Activated CD8-positive, alpha-beta T cell treated with anti-CD3 and anti-CD28 coated beads, Interleukin-2, amount 10 ng/mL, durations not matched to agents 7 days and 5 days (primary cell): Measurements from ENCODE around the gene FRRS1L. TPM values are rescaled to one million over a fixed set of nuclear protein-coding genes. Genes with fewer than 3 reads are reported as not detected.
"Not testable (repeated sequence)": the region's sequence is repeated elsewhere in the genome, so short reads cannot be mapped to it uniquely, and the experiment has no call there.

Experiments used
- ATAC-seq: fragments of 150-1000 bp; cut with Tn5 transposase; one replicate; pipeline ENCODE4 v1.10.0; 2021; ENCODE audit warnings: moderate library complexity
- CTCF ChIA-PET: fragments of 350-600 bp; sonication (Branson Sonifier 250); formaldehyde crosslinking; loops from one replicate; lab custom pipeline; 2021; ENCODE audit warnings: antibody characterized with exemption; lab: Charles Lee
- POLR2A ChIA-PET: fragments of 350-600 bp; sonication (Branson Sonifier 250); formaldehyde crosslinking; loops from one replicate; lab custom pipeline; 2021; ENCODE audit warnings: antibody characterized with exemption; lab: Charles Lee
- DNase-seq: peaks from one replicate; pipeline ENCODE4 v3.0.0-alpha.2; 2020
- H3K27ac Mint-ChIP-seq: one replicate; pipeline ENCODE4 v1.8.0; 2021; ENCODE audit warnings: mild to moderate bottlenecking, mixed read lengths
- H3K27me3 Mint-ChIP-seq: one replicate; pipeline ENCODE4 v1.8.0; 2021; ENCODE audit warnings: low read depth, mixed read lengths
- H3K36me3 Mint-ChIP-seq: one replicate; pipeline ENCODE4 v1.8.0; 2021; ENCODE audit warnings: low read depth, mixed read lengths
- H3K4me1 Mint-ChIP-seq: one replicate; pipeline ENCODE4 v1.8.0; 2021; ENCODE audit warnings: low read depth, mixed read lengths
- H3K4me3 Mint-ChIP-seq: one replicate; pipeline ENCODE4 v1.8.0; 2021; ENCODE audit warnings: mild to moderate bottlenecking, mixed read lengths
- H3K9me3 Mint-ChIP-seq: one replicate; pipeline ENCODE4 v1.8.0; 2022; ENCODE audit warnings: mixed read lengths; ENCODE audit not compliant: insufficient read depth
- total RNA-seq, 2 experiments: library from RNA; stranded (reverse); gene quantifications; one replicate each; pipeline ENCODE4 v1.2.3, GENCODE V29; 2021

FRRS1L gene
- total RNA-seq, 2 experiments from 2014 or later = not detected

DNA sequence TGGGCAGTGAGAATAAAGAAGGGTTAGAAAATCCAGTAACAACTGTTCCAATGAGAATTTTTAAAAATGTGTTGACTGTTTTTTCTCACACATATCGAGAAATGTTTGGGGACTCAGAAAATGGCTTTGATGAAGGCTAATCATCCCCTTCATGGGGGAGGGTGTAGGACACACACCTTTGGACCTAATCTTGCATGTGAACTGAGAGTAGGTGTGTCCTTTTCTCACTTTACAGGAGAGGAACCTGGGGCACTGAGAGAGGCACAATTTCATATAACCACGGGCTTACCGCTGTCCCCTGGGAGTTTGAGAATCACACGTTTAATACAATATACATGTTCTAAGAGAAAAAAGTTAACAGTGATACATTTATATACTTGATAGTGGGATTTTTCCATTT, 17.3 kb downstream of the FRRS1L start:
- peaks cover 20% of the 10 kb centered on the region for H3K9me3 Mint-ChIP-seq
- peaks cover 5% of the 10 kb centered on the region for H3K36me3 Mint-ChIP-seq
- POLR2A ChIA-PET = no interaction called here
- CTCF ChIA-PET = no interaction called here
- no peak overlapping the region for H3K27ac Mint-ChIP-seq
- ATAC-seq (no peak), DNase-seq (no peak)
- H3K4me3 Mint-ChIP-seq = no peak overlapping the region
- H3K27me3 Mint-ChIP-seq = peaks cover 23% of the 10 kb centered on the region
- peaks cover 3% of the 10 kb centered on the region for H3K4me1 Mint-ChIP-seq

DNA sequence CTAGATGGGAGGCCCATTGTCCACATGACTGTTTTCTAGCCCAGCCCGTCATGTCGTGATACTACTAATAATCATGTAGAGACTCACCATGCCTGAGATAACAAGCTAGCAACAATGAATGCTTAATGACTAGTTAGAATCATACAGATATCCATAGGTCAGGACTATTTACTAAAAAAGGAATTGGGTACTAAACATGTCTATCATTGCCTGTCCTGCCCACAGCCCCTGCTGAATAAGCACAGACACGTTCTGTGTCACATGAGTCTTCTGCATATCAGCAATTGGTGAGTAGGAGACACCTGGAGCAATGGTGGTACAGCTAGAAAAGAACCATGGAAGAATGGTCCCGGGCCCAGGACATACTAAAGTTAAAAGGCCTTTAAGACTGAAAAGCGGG, 18.0 kb downstream of the FRRS1L start:
- POLR2A ChIA-PET = no interaction called here
- Mint-ChIP-seq H3K27me3 (peaks cover 21% of the 10 kb centered on the region), H3K4me3 (no peak overlapping the region), H3K27ac (no peak overlapping the region), H3K9me3 (peaks cover 15% of the 10 kb centered on the region), H3K4me1 (peaks cover 6% of the 10 kb centered on the region), H3K36me3 (peaks cover 3% of the 10 kb centered on the region)
- DNase-seq (no peak), ATAC-seq (no peak)
- CTCF ChIA-PET = no interaction called here

DNA sequence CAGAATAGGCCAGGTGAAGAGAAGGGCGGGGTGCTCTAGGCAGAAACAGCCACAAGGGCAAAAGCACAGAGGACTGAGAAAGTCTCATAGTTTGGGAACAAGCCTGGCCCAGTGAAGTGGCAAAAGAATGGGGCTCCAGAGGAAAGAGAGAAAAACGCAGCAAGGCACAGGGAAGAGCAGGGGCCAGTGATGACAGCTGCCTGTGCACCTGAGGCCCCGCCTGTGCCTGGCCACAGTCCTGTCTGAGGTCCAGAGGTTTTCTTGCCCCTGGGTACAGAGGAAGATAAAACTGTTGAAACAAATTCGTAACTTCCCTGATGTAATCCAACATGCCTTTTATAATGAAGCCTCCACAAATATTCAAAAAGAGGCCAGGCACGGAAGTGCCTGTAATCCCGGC, 22.0 kb downstream of the FRRS1L start:
- no peaks in the 10 kb centered on the region for H3K36me3 Mint-ChIP-seq
- peaks cover 14% of the 10 kb centered on the region for H3K4me1 Mint-ChIP-seq
- CTCF ChIA-PET = interaction anchor here (1.2 kb wide), 1 partner anchor 13 kb away, joined by 3 read pairs; no protein-coding TSS in a partner anchor
- DNase-seq (no peak), ATAC-seq (no peak)
- H3K27ac Mint-ChIP-seq = no peak overlapping the region
- H3K9me3 Mint-ChIP-seq = no peaks in the 10 kb centered on the region
- H3K27me3 Mint-ChIP-seq = peaks cover 28% of the 10 kb centered on the region
- POLR2A ChIA-PET = no interaction called here
- no peak overlapping the region for H3K4me3 Mint-ChIP-seq

DNA sequence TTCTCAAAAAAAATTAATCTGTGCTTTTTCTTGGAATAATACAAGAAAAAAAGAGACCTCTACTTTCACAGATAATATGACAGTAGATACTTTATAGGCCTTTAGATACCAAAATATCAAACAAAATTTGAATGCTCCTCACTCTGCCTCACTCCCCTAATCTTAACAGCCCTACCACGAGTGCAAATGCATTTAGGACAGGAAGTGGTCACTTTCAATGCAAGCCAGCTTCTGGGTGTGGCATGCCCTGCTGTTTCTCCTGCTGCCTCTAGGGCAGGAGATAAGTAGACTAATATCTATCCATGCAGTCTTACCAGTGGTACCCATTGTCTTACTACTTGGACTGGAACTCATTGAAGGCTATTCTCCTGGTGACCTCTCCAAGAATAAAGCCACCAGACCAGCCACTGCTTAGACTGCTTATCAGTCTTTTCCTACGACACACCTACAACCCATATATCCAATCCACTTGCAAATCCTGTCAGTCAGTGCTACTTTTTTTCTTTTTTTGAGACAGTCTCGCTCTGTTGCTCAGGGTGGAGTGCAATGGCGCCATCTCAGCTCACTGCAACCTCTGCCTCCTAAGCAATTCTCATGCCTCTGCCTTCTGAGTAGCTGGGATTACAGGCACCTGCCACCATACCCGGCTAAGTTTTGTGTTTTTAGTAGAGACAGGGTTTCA, 23.0 kb downstream of the FRRS1L start:
- Mint-ChIP-seq H3K4me3 (no peak overlapping the region), H3K4me1 (peaks cover 14% of the 10 kb centered on the region), H3K9me3 (no peaks in the 10 kb centered on the region), H3K27ac (peak overlapping the region; percentile 1), H3K36me3 (no peaks in the 10 kb centered on the region), H3K27me3 (peaks cover 24% of the 10 kb centered on the region)
- POLR2A ChIA-PET = no interaction called here
- CTCF ChIA-PET = interaction anchor here (0.6 to 2.3 kb wide), 7 partner anchors 14 to 234 kb away, joined by 3 to 6 read pairs (median 3); no protein-coding TSS in a partner anchor
- DNase-seq (peak; percentile 63), ATAC-seq (peak; percentile 84)

DNA sequence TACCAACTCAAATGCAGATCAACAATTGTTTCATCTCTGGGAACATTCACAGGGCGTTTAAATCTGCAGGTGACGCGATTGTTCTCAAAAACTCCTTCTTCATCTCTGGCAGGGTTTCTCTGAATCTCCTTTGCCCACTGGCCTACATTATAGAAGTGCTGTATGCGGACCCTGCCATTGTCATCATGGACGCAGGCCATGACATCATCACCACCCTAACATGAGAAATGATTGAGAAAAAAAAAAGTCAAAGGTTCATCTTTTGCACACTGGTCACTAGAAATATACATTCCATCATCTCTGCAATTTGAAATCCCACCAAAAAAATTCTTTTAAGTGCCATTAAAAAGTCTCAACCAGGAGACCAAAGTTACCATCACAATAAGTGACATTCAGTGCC, 25.7 kb downstream of the FRRS1L start:
- Mint-ChIP-seq H3K36me3 (no peaks in the 10 kb centered on the region), H3K4me3 (no peak overlapping the region), H3K27me3 (peaks cover 12% of the 10 kb centered on the region), H3K9me3 (no peaks in the 10 kb centered on the region), H3K27ac (no peak overlapping the region), H3K4me1 (peaks cover 14% of the 10 kb centered on the region)
- ATAC-seq = no peak
- DNase-seq = no peak
- CTCF ChIA-PET = no interaction called here
- POLR2A ChIA-PET = no interaction called here

DNA sequence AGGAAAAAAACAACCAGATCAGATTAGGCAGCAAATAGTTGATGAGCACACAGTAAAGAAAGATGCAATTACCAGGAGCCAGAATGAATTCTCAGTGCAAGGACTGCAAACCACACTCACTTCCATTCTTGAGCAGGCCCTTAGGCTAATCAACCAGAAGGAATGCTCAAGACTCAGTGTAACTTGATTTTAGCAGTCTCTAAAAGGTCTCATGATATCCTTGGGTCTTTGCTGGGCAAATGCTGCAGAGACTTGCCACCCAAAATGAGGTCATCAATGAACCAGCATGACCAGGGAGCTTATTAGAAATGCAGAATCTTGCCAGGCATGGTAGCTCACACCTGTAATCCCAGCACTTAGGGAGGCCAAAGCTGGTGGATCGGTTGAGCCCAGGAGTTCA, 27.2 kb downstream of the FRRS1L start:
- H3K4me1 Mint-ChIP-seq = peaks cover 11% of the 10 kb centered on the region
- POLR2A ChIA-PET = no interaction called here
- CTCF ChIA-PET = interaction anchor here (0.6 to 1.2 kb wide), 3 partner anchors 14 to 27 kb away, joined by 3 read pairs; no protein-coding TSS in a partner anchor
- no peaks in the 10 kb centered on the region for H3K9me3 Mint-ChIP-seq
- no peak overlapping the region for H3K27ac Mint-ChIP-seq
- no peak overlapping the region for H3K4me3 Mint-ChIP-seq
- ATAC-seq = no peak
- no peaks in the 10 kb centered on the region for H3K36me3 Mint-ChIP-seq
- DNase-seq = no peak
- H3K27me3 Mint-ChIP-seq = peaks cover 8% of the 10 kb centered on the region

DNA sequence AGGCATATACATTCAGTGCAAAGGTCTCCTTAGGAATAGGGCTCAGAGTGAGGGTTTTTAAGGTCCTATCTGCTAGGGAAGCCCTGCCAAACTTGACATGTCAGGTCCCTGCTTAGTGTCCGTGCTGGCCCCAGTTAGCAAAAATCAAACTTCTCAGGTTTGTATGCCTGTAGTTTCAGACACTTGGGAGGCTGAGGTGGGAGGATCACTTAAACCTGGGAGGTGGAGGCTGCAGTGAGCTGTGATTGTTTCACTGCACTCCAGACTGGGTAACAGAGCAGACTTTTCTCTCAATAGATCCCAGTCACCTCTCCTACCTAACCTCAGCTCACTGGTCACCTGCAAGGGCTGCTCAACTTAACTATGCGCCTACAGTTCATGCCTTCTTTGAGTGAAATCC, 28.6 kb downstream of the FRRS1L start:
- ChIA-PET POLR2A (no interaction called here), CTCF (no interaction called here)
- Mint-ChIP-seq H3K36me3 (no peaks in the 10 kb centered on the region), H3K27me3 (peaks cover 13% of the 10 kb centered on the region), H3K4me1 (peaks cover 3% of the 10 kb centered on the region), H3K27ac (no peak overlapping the region), H3K9me3 (no peaks in the 10 kb centered on the region), H3K4me3 (no peak overlapping the region)
- ATAC-seq = no peak
- no peak for DNase-seq

DNA sequence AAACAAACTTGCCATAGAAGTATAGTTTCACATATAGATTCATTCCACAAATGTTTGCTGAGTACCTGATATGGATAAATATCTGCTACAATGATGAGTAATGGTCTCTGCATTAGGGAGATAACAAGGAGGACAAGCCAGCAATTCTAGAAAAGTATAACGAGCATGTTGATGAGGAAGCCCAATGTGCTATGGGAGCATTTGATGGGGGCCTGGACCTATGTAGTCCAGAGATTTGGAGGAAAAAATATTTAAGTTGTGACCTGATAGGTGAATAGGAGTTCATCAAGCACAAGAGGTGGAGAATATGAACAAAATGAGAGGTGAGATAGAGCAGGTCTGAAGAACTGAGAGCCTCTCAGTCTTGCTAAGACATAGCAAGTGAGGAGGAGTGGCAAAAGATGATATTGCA, 32.9 kb downstream of the FRRS1L start:
- POLR2A ChIA-PET = no interaction called here
- Mint-ChIP-seq H3K27ac (no peak overlapping the region), H3K4me1 (peaks cover 11% of the 10 kb centered on the region), H3K36me3 (no peaks in the 10 kb centered on the region), H3K27me3 (peaks cover 6% of the 10 kb centered on the region), H3K9me3 (no peaks in the 10 kb centered on the region), H3K4me3 (no peak overlapping the region)
- DNase-seq (no peak), ATAC-seq (no peak)
- CTCF ChIA-PET = interaction anchor here (1.2 to 1.4 kb wide), 2 partner anchors 9 to 16 kb away, joined by 3 to 7 read pairs; no protein-coding TSS in a partner anchor

DNA sequence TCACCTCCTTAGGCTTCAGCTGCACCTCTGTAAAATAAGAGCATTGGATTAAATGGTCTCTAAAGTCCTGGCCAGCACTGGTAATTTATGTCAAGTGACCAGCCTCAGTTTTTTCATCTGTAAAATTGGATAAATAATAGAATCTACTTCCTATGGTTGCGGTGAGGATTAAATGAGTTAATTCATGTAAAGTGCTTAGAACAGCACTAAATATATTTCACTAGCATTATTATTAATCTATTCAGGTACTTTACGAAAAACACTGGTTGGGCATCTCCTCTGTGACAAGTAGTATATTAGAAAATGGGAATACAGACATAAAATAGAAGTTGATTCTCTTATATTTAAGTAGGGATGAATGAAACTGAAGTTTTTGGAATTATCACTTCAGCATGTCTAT, 33.5 kb downstream of the FRRS1L start:
- ChIA-PET POLR2A (no interaction called here), CTCF (no interaction called here)
- H3K27ac Mint-ChIP-seq = no peak overlapping the region
- ATAC-seq = no peak
- H3K27me3 Mint-ChIP-seq = peaks cover 6% of the 10 kb centered on the region
- no peaks in the 10 kb centered on the region for H3K36me3 Mint-ChIP-seq
- peaks cover 11% of the 10 kb centered on the region for H3K4me1 Mint-ChIP-seq
- H3K4me3 Mint-ChIP-seq = no peak overlapping the region
- DNase-seq = no peak
- no peaks in the 10 kb centered on the region for H3K9me3 Mint-ChIP-seq

DNA sequence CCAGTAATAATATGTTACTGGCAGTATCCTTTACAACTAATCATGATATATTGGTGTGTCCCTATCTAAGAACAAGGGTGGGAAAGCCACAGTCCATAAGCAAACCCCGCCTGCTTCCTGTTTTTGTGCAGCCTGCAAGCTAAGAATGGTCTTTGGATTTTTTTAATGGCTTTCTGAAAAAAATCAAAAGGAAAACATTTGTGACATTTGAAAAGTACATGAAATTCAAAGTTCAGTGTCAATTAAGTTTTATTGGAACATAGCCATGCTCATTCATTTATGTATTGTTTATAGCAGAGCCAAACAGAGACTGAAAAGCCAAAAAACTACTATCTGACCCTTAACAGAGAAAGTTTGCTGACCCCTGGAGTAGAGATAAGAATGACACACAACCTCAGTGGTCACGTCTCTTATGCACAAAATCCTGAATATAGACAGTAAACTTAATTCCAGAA, 34.5 kb downstream of the FRRS1L start:
- DNase-seq = no peak
- Mint-ChIP-seq H3K9me3 (no peaks in the 10 kb centered on the region), H3K4me1 (peaks cover 11% of the 10 kb centered on the region), H3K36me3 (no peaks in the 10 kb centered on the region), H3K4me3 (no peak overlapping the region), H3K27me3 (peaks cover 5% of the 10 kb centered on the region), H3K27ac (no peak overlapping the region)
- POLR2A ChIA-PET = no interaction called here
- no peak for ATAC-seq
- CTCF ChIA-PET = no interaction called here

DNA sequence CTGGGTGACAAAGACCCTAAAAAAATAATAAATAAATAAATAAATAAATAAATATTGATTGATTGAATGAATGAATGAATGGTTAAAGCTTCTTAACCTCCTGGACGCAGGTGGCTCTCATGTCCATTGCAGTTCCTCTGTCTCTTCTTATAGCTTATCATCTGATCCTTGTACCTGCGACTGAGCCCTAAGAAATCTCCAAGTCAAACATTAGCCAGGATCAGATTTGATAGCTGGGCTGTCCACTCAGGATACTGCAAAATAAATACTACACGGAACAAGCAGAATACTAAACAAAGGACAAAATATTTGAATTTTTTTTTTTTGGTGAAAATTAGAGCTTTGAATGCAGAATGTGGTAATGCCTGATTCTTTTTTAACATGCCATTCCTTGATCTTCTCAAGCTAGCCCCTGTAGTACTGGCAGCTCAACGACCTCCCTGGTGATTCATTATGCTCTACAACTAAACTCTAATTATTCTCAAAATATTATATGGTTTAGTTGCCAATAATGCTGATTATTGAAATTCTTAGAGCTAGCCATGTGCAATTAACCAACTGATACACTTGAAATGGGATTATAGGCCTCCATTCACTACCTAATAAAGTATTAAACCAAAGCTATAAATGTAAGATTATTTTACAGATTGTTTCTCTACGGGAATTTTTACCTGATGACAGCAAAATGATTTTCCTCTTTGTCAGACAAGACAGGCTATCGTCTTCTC, 37.4 kb downstream of the FRRS1L start:
- ATAC-seq (no peak), DNase-seq (no peak)
- Mint-ChIP-seq H3K36me3 (no peaks in the 10 kb centered on the region), H3K4me1 (peaks cover 11% of the 10 kb centered on the region), H3K4me3 (no peak overlapping the region), H3K27ac (no peak overlapping the region), H3K9me3 (no peaks in the 10 kb centered on the region), H3K27me3 (peaks cover 9% of the 10 kb centered on the region)
- POLR2A ChIA-PET = no interaction called here
- CTCF ChIA-PET = interaction anchor here (0.6 kb wide), 1 partner anchor 50 kb away, joined by 3 read pairs; no protein-coding TSS in a partner anchor

DNA sequence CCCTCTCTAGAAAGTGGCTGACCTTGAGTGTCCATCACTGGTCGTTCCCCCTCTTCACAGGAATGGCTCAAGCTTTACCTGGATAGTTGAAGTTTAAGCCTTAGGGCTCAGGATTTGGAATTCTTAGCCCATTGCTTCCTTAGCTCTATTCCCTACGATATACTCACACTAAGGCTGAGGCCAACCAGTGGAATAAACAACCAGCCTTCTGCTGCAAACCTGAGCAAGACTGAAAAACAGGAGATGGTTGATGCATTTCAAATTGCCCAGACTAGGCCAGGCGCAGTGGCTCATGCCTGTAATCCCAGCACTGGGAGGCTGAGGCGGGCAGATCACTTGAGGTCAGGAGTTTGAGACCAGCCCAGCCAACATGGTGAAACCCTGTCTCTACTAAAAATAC, 40.4 kb downstream of the FRRS1L start:
- H3K9me3 Mint-ChIP-seq, DNase-seq, H3K4me3 Mint-ChIP-seq, ATAC-seq, H3K27me3 Mint-ChIP-seq, POLR2A ChIA-PET, H3K27ac Mint-ChIP-seq, H3K36me3 Mint-ChIP-seq: not testable (repeated sequence)
- CTCF ChIA-PET = interaction anchor here (0.7 kb wide), 1 partner anchor 17 kb away, joined by 3 read pairs; no protein-coding TSS in a partner anchor
- H3K4me1 Mint-ChIP-seq = peaks cover 12% of the 10 kb centered on the region
